Stomach smooth muscle (tissue), 2 donors: Measurements from ENCODE around the gene RAPGEF2.
A peak's percentile ranks its signal among the peaks of the same experiment; 100 is the strongest.

Experiments used
- H3K27ac ChIP-seq: one replicate; pipeline ENCODE4 v1.7.0; 2013; ENCODE audit warnings: mild to moderate bottlenecking, low read length, inconsistent platforms
- H3K27me3 ChIP-seq, 2 donors: one replicate each; pipeline ENCODE4 v1.7.0; 2013; ENCODE audit warnings: low read length in 2 of 2; ENCODE audit not compliant: insufficient read depth in 2 of 2, control insufficient read depth in 1 of 2
- H3K36me3 ChIP-seq, 2 donors: one replicate each; pipeline ENCODE4 v1.7.0; 2013; ENCODE audit warnings: low read length in 2 of 2; ENCODE audit not compliant: control insufficient read depth in 2 of 2, insufficient read depth in 2 of 2
- H3K4me1 ChIP-seq: one replicate; pipeline ENCODE4 v1.7.0; 2013; ENCODE audit warnings: low read length; ENCODE audit not compliant: control insufficient read depth, insufficient read depth
- H3K4me3 ChIP-seq, 2 donors: one replicate each; pipeline ENCODE4 v1.7.0; 2013; ENCODE audit warnings: low read length in 2 of 2
- H3K9ac ChIP-seq, 2 donors: one replicate each; pipeline ENCODE4 v1.7.0; 2013; ENCODE audit warnings: low read length in 2 of 2, mild to moderate bottlenecking in 1 of 2
- H3K9me3 ChIP-seq, 2 donors: one replicate each; pipeline ENCODE4 v1.7.0; 2013; ENCODE audit warnings: low read length in 2 of 2; ENCODE audit not compliant: control insufficient read depth in 2 of 2
- donor health status: healthy.
- donor health status: Pancreatic carcinoma.

Gene RAPGEF2

GRCh38 chr4:159098482-159099127 lies 4.3 kb upstream of the RAPGEF2 start:
- no peaks in the 10 kb centered on the region for H3K9me3 ChIP-seq
- H3K4me1 ChIP-seq: peaks cover 4% of the 10 kb centered on the region
- no peaks in the 10 kb centered on the region for H3K27me3 ChIP-seq
- no peak overlapping the region for H3K27ac ChIP-seq
- H3K36me3 ChIP-seq: no peaks in the 10 kb centered on the region
- H3K4me3 ChIP-seq: no peak overlapping the region
- H3K9ac ChIP-seq: no peak overlapping the region

GRCh38 chr4:159101988-159102621 lies 774 bp upstream of the RAPGEF2 start:
- H3K9ac ChIP-seq: peak overlapping the region; percentile 43 to 51
- H3K27ac ChIP-seq: peak overlapping the region; percentile 66
- H3K36me3 ChIP-seq: no peaks in the 10 kb centered on the region
- peaks cover 10% of the 10 kb centered on the region for H3K4me1 ChIP-seq
- H3K9me3 ChIP-seq: no peaks in the 10 kb centered on the region
- H3K4me3 ChIP-seq: peak overlapping the region; percentile 54 to 89
- no peaks in the 10 kb centered on the region for H3K27me3 ChIP-seq

- H3K4me3 ChIP-seq: peak overlapping the region; percentile 68 to 89
- no peaks in the 10 kb centered on the region for H3K9me3 ChIP-seq
- peak overlapping the region; percentile 76 to 88 for H3K9ac ChIP-seq
- no peaks in the 10 kb centered on the region for H3K36me3 ChIP-seq
- H3K27me3 ChIP-seq: no peaks in the 10 kb centered on the region
- H3K27ac ChIP-seq: peak overlapping the region; percentile 77
- H3K4me1 ChIP-seq: peaks cover 10% of the 10 kb centered on the region
These were observed 608 bp downstream of the RAPGEF2 start for GRCh38 chr4:159103384-159103990.

GRCh38 chr4:159104694-159105414 lies 2.0 kb downstream of the RAPGEF2 start:
- H3K27ac ChIP-seq: peak overlapping the region; percentile 64
- H3K9ac ChIP-seq: peak overlapping the region; percentile 79 to 90
- H3K4me3 ChIP-seq: peak overlapping the region; percentile 89 to 93
- H3K27me3 ChIP-seq: no peaks in the 10 kb centered on the region
- peaks cover 10% of the 10 kb centered on the region for H3K4me1 ChIP-seq
- H3K36me3 ChIP-seq: no peaks in the 10 kb centered on the region
- no peaks in the 10 kb centered on the region for H3K9me3 ChIP-seq

- peaks cover 10% of the 10 kb centered on the region for H3K4me1 ChIP-seq
- H3K4me3 ChIP-seq: peak overlapping the region; percentile 89 to 93
- no peaks in the 10 kb centered on the region for H3K36me3 ChIP-seq
- no peaks in the 10 kb centered on the region for H3K9me3 ChIP-seq
- H3K27me3 ChIP-seq: no peaks in the 10 kb centered on the region
- H3K9ac ChIP-seq: peak overlapping the region in 1 of 2 donors; percentile 90
- H3K27ac ChIP-seq: no peak overlapping the region
These were observed 2.9 kb downstream of the RAPGEF2 start for GRCh38 chr4:159105761-159106243.

GRCh38 chr4:159106636-159107035 lies 3.8 kb downstream of the RAPGEF2 start:
- Histone ChIP-seq H3K4me1 (peaks cover 10% of the 10 kb centered on the region), H3K4me3 (no peak overlapping the region), H3K36me3 (no peaks in the 10 kb centered on the region), H3K27me3 (no peaks in the 10 kb centered on the region), H3K9ac (no peak overlapping the region), H3K9me3 (no peaks in the 10 kb centered on the region), H3K27ac (no peak overlapping the region)

- H3K4me3 ChIP-seq: no peak overlapping the region
- H3K27me3 ChIP-seq: no peaks in the 10 kb centered on the region
- H3K27ac ChIP-seq: no peak overlapping the region
- H3K4me1 ChIP-seq: peaks cover 6% of the 10 kb centered on the region
- H3K36me3 ChIP-seq: no peaks in the 10 kb centered on the region
- H3K9me3 ChIP-seq: no peaks in the 10 kb centered on the region
- H3K9ac ChIP-seq: no peak overlapping the region
These were observed 4.5 kb downstream of the RAPGEF2 start for GRCh38 chr4:159107203-159107925.

GRCh38 chr4:159108124-159108523 lies 5.2 kb downstream of the RAPGEF2 start:
- H3K27ac ChIP-seq: no peak overlapping the region

GRCh38 chr4:159110961-159111360 lies 8.1 kb downstream of the RAPGEF2 start:
- no peaks in the 10 kb centered on the region for H3K27me3 ChIP-seq

More at GRCh38 chr4:159108124-159108523, 5.2 kb downstream of the RAPGEF2 start:
- Histone ChIP-seq H3K27me3 (no peaks in the 10 kb centered on the region), H3K9ac (no peak overlapping the region), H3K4me1 (peaks cover 6% of the 10 kb centered on the region), H3K9me3 (no peaks in the 10 kb centered on the region), H3K4me3 (no peak overlapping the region), H3K36me3 (no peaks in the 10 kb centered on the region)

GRCh38 chr4:159111416-159111815 lies 8.5 kb downstream of the RAPGEF2 start:
- H3K36me3 ChIP-seq: no peaks in the 10 kb centered on the region
- no peaks in the 10 kb centered on the region for H3K9me3 ChIP-seq
- no peak overlapping the region for H3K27ac ChIP-seq
- H3K4me3 ChIP-seq: no peak overlapping the region
- no peaks in the 10 kb centered on the region for H3K27me3 ChIP-seq
- no peak overlapping the region for H3K9ac ChIP-seq
- no peaks in the 10 kb centered on the region for H3K4me1 ChIP-seq

More at GRCh38 chr4:159110961-159111360, 8.1 kb downstream of the RAPGEF2 start:
- Histone ChIP-seq H3K9me3 (no peaks in the 10 kb centered on the region), H3K9ac (no peak overlapping the region), H3K36me3 (no peaks in the 10 kb centered on the region), H3K4me1 (no peaks in the 10 kb centered on the region), H3K4me3 (no peak overlapping the region), H3K27ac (no peak overlapping the region)
